OCI-LY1 (cell line): ENCODE results near the gene SNAPC5.
A peak's percentile ranks its signal among the peaks of the same experiment; 100 is the strongest.

Experiments
- H2AFZ ChIP-seq: fragments of 200-600 bp; sonication (generic), shearing (Covaris generic); 2 replicates; pipeline ENCODE4 v1.6.0; 2014; ENCODE audit warnings: antibody characterized with exemption, mild to moderate bottlenecking, low read length
- H3F3A ChIP-seq: fragments of 200-600 bp; sonication (generic), shearing (Covaris generic); 2 replicates; pipeline ENCODE4 v1.6.0; 2014; ENCODE audit warnings: mild to moderate bottlenecking, antibody characterized with exemption, low read length, moderate library complexity; ENCODE audit not compliant: insufficient read depth
- H3K27ac ChIP-seq: fragments of 200-600 bp; sonication (generic); 2 replicates; pipeline ENCODE4 v1.5.1; 2014; ENCODE audit warnings: low read length, mixed run types, mild to moderate bottlenecking, low read depth; ENCODE audit not compliant: poor library complexity, severe bottlenecking
- H3K27me3 ChIP-seq: fragments of 200-600 bp; sonication (generic); 2 replicates; pipeline ENCODE4 v1.6.0; 2014; ENCODE audit warnings: antibody characterized with exemption, mild to moderate bottlenecking, low read length, moderate library complexity; ENCODE audit not compliant: insufficient read depth
- H3K36me3 ChIP-seq: fragments of 200-600 bp; sonication (generic); 2 replicates; pipeline ENCODE4 v1.6.1; 2014; ENCODE audit warnings: mild to moderate bottlenecking, antibody characterized with exemption, low read length, moderate library complexity, mixed read lengths; ENCODE audit not compliant: insufficient read depth
- H3K4me1 ChIP-seq: fragments of 200-600 bp; sonication (generic); 2 replicates; pipeline ENCODE4 v1.5.1; 2014; ENCODE audit warnings: mild to moderate bottlenecking, low read length, moderate library complexity; ENCODE audit not compliant: insufficient read depth, severe bottlenecking
- H3K4me2 ChIP-seq: fragments of 200-600 bp; sonication (generic), shearing (Covaris generic); 2 replicates; pipeline ENCODE4 v1.6.1; 2014; ENCODE audit warnings: low read length
- H3K4me3 ChIP-seq: fragments of 200-600 bp; sonication (generic); 2 replicates; pipeline ENCODE4 v1.5.1; 2014; ENCODE audit warnings: low read length, low read depth, mild to moderate bottlenecking, mixed read lengths; ENCODE audit not compliant: poor library complexity, severe bottlenecking
- H3K79me2 ChIP-seq: fragments of 200-600 bp; shearing (Covaris generic); 2 replicates; pipeline ENCODE4 v1.6.1; 2016; ENCODE audit warnings: mixed run types, low read length, mixed read lengths; ENCODE audit not compliant: insufficient read depth
- H3K9ac ChIP-seq: fragments of 200-600 bp; sonication (generic), shearing (Covaris generic); 2 replicates; pipeline ENCODE4 v1.6.1; 2014; ENCODE audit warnings: mild to moderate bottlenecking, low read length, mixed read lengths
- H3K9me2 ChIP-seq: fragments of 200-600 bp; sonication (generic), shearing (Covaris generic); 2 replicates; pipeline ENCODE4 v1.6.1; 2014; ENCODE audit warnings: low read depth, mild to moderate bottlenecking, low read length, mixed read lengths
- H3K9me3 ChIP-seq: fragments of 200-600 bp; shearing (Covaris generic); 2 replicates; pipeline ENCODE4 v1.6.1; 2014; ENCODE audit warnings: low read length, mixed read lengths
- H4K20me1 ChIP-seq: fragments of 200-600 bp; sonication (generic), shearing (Covaris generic); 2 replicates; pipeline ENCODE4 v1.6.0; 2016; ENCODE audit warnings: mild to moderate bottlenecking, low read length; ENCODE audit not compliant: insufficient read depth
- CTCF ChIP-seq: fragments of 200-600 bp; sonication (generic), shearing (Covaris generic); IDR thresholded peaks from 2 replicates; pipeline ENCODE4 v1.5.1; 2017; ENCODE audit warnings: mild to moderate bottlenecking, antibody characterized with exemption, low read length, moderate library complexity, mixed read lengths
- EZH2 ChIP-seq: fragments of 200-600 bp; sonication (generic), shearing (Covaris generic); IDR thresholded peaks from 2 replicates; pipeline ENCODE4 v1.8.0; 2017; ENCODE audit warnings: borderline replicate concordance, mixed run types, mild to moderate bottlenecking, antibody characterized with exemption, low read length, moderate library complexity, mixed read lengths

Gene SNAPC5

DNA sequence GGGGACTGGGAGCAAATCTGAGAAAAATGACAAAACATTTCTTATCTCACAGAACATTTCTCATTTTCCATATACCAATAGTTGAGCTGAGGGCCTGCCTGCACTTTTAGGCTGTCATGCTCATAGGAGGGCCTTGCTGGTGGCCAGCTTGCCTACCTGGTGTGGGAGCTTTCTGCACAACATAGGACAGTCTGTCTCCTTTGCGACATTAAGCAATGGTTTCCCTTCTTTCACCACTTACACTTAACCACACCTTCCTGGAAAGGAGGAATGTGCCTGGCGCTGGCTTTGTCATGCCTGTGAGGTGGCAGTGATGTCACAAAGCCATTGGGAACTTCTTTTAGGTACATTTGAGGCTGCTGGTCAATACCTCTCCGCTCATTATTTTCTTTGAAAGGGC lies 5.7 kb downstream of the SNAPC5 start:
- Histone ChIP-seq H3K36me3 (peaks cover 94% of the 10 kb centered on the region), H3K27ac (no peak overlapping the region), H3K9me3 (no peaks in the 10 kb centered on the region)

GRCh38 chr15:66489179-66489791 lies 8.3 kb downstream of the SNAPC5 start:
- Histone ChIP-seq H3K36me3 (peaks cover 98% of the 10 kb centered on the region), H3K27ac (peak overlapping the region; percentile 3), H3F3A (no peaks in the 10 kb centered on the region; the same call in 1 of the 2 replicates), H3K27me3 (no peaks in the 10 kb centered on the region), H3K9ac (no peak overlapping the region), H3K4me2 (no peak overlapping the region), H2AFZ (no peak overlapping the region), H3K4me1 (no peaks in the 10 kb centered on the region), H3K79me2 (no peaks in the 10 kb centered on the region; the same call in 1 of the 2 replicates), H3K4me3 (no peak overlapping the region), H3K9me3 (no peaks in the 10 kb centered on the region), H4K20me1 (no peaks in the 10 kb centered on the region), H3K9me2 (no peaks in the 10 kb centered on the region)
- TF ChIP-seq EZH2: no peak
- TF ChIP-seq CTCF: no peak

More for the DNA sequence above, 5.7 kb downstream of the SNAPC5 start:
- Histone ChIP-seq H3K79me2 (peaks cover 3% of the 10 kb centered on the region; the same call in 1 of the 2 replicates), H3K27me3 (no peaks in the 10 kb centered on the region), H3K4me2 (no peak overlapping the region), H3K4me1 (peaks cover 11% of the 10 kb centered on the region), H3K9me2 (no peaks in the 10 kb centered on the region), H2AFZ (no peak overlapping the region), H4K20me1 (no peaks in the 10 kb centered on the region), H3K9ac (no peak overlapping the region), H3K4me3 (no peak overlapping the region), H3F3A (no peaks in the 10 kb centered on the region; the same call in 1 of the 2 replicates)
- TF ChIP-seq EZH2 (no peak), CTCF (no peak)

- no peaks in the 10 kb centered on the region for H3K4me1 ChIP-seq
- H3K9me3 ChIP-seq: no peaks in the 10 kb centered on the region
- no peak overlapping the region for H2AFZ ChIP-seq
- TF ChIP-seq CTCF (no peak), EZH2 (no peak)
- no peaks in the 10 kb centered on the region for H3K9me2 ChIP-seq
- H3K27me3 ChIP-seq: no peaks in the 10 kb centered on the region
- no peak overlapping the region for H3K9ac ChIP-seq
- H3K4me2 ChIP-seq: no peak overlapping the region
- no peaks in the 10 kb centered on the region for H4K20me1 ChIP-seq
- no peaks in the 10 kb centered on the region; the same call in 1 of the 2 replicates for H3F3A ChIP-seq
- peaks cover 91% of the 10 kb centered on the region for H3K36me3 ChIP-seq
- H3K79me2 ChIP-seq: no peaks in the 10 kb centered on the region; the same call in 1 of the 2 replicates
- no peak overlapping the region for H3K27ac ChIP-seq
- no peak overlapping the region for H3K4me3 ChIP-seq
These were observed 9.0 kb downstream of the SNAPC5 start for GRCh38 chr15:66488525-66488924.
